Thyroid gland (tissue), 4 donors: ENCODE results near the gene FOXF2.

Experiments
- POLR2A ChIP-seq, 2 donors: fragments of 450-650 bp; IDR thresholded peaks; one replicate each; pipeline ENCODE4 v1.6.1; 2017; ENCODE audit warnings: antibody characterized with exemption in 2 of 2, mild to moderate bottlenecking in 2 of 2, moderate library complexity in 1 of 2
- TF ChIP-seq, protein P1 (sequence below), 6 experiments: fragments of 200-600 bp in 3 of 6; fragments of 450-650 bp in 3 of 6; sonication (generic) in 3 of 6; IDR thresholded peaks; one replicate each; pipeline ENCODE4 v1.5.1; 2016 to 2019; ENCODE audit warnings: antibody characterized with exemption in 6 of 6, mild to moderate bottlenecking in 2 of 6, inconsistent platforms in 1 of 6, moderate library complexity in 1 of 6

DNA sequence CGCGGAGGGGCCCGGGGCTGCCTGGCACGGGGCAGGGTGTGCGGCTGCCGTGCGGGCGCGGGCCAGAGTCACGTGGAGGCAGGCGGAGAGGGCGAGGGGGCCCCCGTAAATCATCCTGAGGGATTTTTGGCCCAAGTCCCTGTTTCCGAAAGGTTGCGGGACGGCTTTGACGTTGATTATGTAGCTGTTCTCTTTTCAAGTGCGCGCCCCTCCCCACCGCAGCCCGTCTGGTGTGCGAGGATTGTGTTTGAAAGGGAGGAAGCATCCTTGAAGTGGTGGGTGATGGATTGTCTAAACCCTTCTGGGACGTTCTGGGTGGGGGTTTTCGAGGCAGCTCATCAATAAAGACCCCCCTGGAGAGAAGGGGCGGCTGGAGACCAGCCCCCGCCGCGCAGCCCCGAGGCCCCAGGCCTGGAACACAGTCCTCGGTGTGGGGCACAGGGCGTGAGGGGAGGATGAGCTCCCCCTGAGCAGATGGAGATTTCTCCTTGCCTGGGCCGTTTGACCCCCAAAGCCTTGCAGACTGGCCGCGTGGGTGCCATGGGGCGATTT is 7.0 kb upstream of the FOXF2 start:
- TF ChIP-seq, protein P1, sequence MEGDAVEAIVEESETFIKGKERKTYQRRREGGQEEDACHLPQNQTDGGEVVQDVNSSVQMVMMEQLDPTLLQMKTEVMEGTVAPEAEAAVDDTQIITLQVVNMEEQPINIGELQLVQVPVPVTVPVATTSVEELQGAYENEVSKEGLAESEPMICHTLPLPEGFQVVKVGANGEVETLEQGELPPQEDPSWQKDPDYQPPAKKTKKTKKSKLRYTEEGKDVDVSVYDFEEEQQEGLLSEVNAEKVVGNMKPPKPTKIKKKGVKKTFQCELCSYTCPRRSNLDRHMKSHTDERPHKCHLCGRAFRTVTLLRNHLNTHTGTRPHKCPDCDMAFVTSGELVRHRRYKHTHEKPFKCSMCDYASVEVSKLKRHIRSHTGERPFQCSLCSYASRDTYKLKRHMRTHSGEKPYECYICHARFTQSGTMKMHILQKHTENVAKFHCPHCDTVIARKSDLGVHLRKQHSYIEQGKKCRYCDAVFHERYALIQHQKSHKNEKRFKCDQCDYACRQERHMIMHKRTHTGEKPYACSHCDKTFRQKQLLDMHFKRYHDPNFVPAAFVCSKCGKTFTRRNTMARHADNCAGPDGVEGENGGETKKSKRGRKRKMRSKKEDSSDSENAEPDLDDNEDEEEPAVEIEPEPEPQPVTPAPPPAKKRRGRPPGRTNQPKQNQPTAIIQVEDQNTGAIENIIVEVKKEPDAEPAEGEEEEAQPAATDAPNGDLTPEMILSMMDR (IDR thresholded peaks at IDR 0.05), result no peak
- no peak for TF ChIP-seq POLR2A (IDR thresholded peaks at IDR 0.05)
